SK-N-SH (cell line): Measurements from ENCODE around the gene EZR. TPM values are rescaled to one million over a fixed set of nuclear protein-coding genes. Genes with fewer than 3 reads are reported as not detected.

Experiments
- CTCF ChIA-PET: fragments of 300-600, 350-600 bp; formaldehyde crosslinking; extraction: SDS; loops from one replicate; lab custom pipeline; 2021; lab: Yijun Ruan, JAX
- POLR2A ChIA-PET: fragments of 350-600 bp; sonication (Branson Sonifier 250); formaldehyde crosslinking; extraction: SDS; loops from one replicate; lab custom pipeline; 2020; ENCODE audit warnings: antibody characterized with exemption, inconsistent platforms; lab: Yijun Ruan, JAX
- DNase-seq: peaks from one replicate; pipeline ENCODE4 v3.0.0; 2012
- H2AFZ ChIP-seq: fragments of 200-600 bp; sonication (generic); 2 replicates; pipeline ENCODE4 v1.8.1; 2016; ENCODE audit warnings: antibody characterized with exemption, mild to moderate bottlenecking, low read depth
- H3F3A ChIP-seq: fragments of 200-600 bp; sonication (generic); replicated peaks from 2 replicates; pipeline ENCODE3; 2016; ENCODE audit warnings: antibody characterized with exemption, mild to moderate bottlenecking; ENCODE audit not compliant: insufficient read depth
- H3K27ac ChIP-seq, 2 experiments: fragments of 200-500 bp in 1 of 2; fragments of 200-600 bp in 1 of 2; sonication (Bioruptor generic) in 1 of 2; sonication (generic), shearing (Covaris generic) in 1 of 2; 2 replicates each; pipeline versions ENCODE4 v1.5.1 to v1.6.1; 2014 to 2016; ENCODE audit warnings: low read depth in 2 of 2, inconsistent platforms in 1 of 2, low read length in 1 of 2, mild to moderate bottlenecking in 1 of 2, mixed read lengths in 1 of 2
- H3K27me3 ChIP-seq: fragments of 200-600 bp; sonication (generic), shearing (Covaris generic); 2 replicates; pipeline ENCODE4 v1.6.1; 2016; ENCODE audit warnings: mixed run types; ENCODE audit not compliant: insufficient read depth
- H3K36me3 ChIP-seq, 2 experiments: fragments of 200-500 bp in 1 of 2; fragments of 200-600 bp in 1 of 2; sonication (Bioruptor generic) in 1 of 2; sonication (generic) in 1 of 2; replicated peaks in 1 of 2; 2 replicates each; pipeline versions ENCODE3 to v1.5.1; 2014 to 2016; ENCODE audit warnings: low read length in 1 of 2, mild to moderate bottlenecking in 1 of 2; ENCODE audit not compliant: insufficient read depth in 2 of 2, control insufficient read depth in 1 of 2
- H3K4me1 ChIP-seq, 2 experiments: fragments of 200-500 bp in 1 of 2; fragments of 200-600 bp in 1 of 2; sonication (Bioruptor generic) in 1 of 2; sonication (generic), shearing (Covaris generic) in 1 of 2; 2 replicates each; pipeline versions ENCODE4 v1.5.1 to v1.6.1; 2014 to 2016; ENCODE audit warnings: low read depth in 1 of 2, low read length in 1 of 2, mixed run types in 1 of 2; ENCODE audit not compliant: insufficient read depth in 2 of 2, control insufficient read depth in 1 of 2
- H3K4me2 ChIP-seq: fragments of 200-600 bp; sonication (generic), shearing (Covaris generic); 2 replicates; pipeline ENCODE4 v1.6.1; 2017; ENCODE audit warnings: mixed run types
- H3K4me3 ChIP-seq, 2 experiments: fragments of 200-500 bp in 1 of 2; fragments of 200-600 bp in 1 of 2; sonication (Bioruptor generic) in 1 of 2; sonication (generic), shearing (Covaris generic) in 1 of 2; 2 replicates each; pipeline versions ENCODE4 v1.5.1 to v1.8.1; 2014 to 2016; ENCODE audit warnings: low read depth in 2 of 2, inconsistent platforms in 1 of 2, low read length in 1 of 2, mild to moderate bottlenecking in 1 of 2, mixed read lengths in 1 of 2, moderate library complexity in 1 of 2
- H3K79me2 ChIP-seq: fragments of 200-600 bp; sonication (generic); 2 replicates; pipeline ENCODE4 v1.8.1; 2017; ENCODE audit warnings: mild to moderate bottlenecking; ENCODE audit not compliant: insufficient read depth
- H3K9ac ChIP-seq: fragments of 200-600 bp; sonication (generic); 2 replicates; pipeline ENCODE4 v1.6.1; 2017; ENCODE audit warnings: mixed run types
- H3K9me2 ChIP-seq: fragments of 200-600 bp; sonication (generic); 2 replicates; pipeline ENCODE4 v1.6.1; 2017; ENCODE audit warnings: mixed run types
- H3K9me3 ChIP-seq: fragments of 200-600 bp; sonication (generic); 2 replicates; pipeline ENCODE4 v1.6.1; 2017; ENCODE audit warnings: mixed run types, mild to moderate bottlenecking, moderate library complexity
- H4K20me1 ChIP-seq: fragments of 200-600 bp; sonication (generic); 2 replicates; pipeline ENCODE4 v1.6.1; 2017; ENCODE audit warnings: mild to moderate bottlenecking, mixed run types; ENCODE audit not compliant: insufficient read depth
- EZH2phosphoT487 ChIP-seq: fragments of 200-600 bp; sonication (generic); IDR thresholded peaks from 2 replicates; pipeline ENCODE4 v1.6.1; 2017; ENCODE audit warnings: low read depth, mixed run types, mild to moderate bottlenecking, antibody characterized with exemption, moderate library complexity, borderline replicate concordance
- FOSL2 ChIP-seq: IDR thresholded peaks from 2 replicates; pipeline ENCODE4 v1.4.0; 2012; ENCODE audit warnings: low read depth, mild to moderate bottlenecking, moderate library complexity, borderline replicate concordance
- FOXJ3 ChIP-seq: sonication (generic); formaldehyde crosslinking; IDR thresholded peaks from 2 replicates; pipeline ENCODE4 v1.5.1; 2020; ENCODE audit warnings: mild to moderate bottlenecking, missing genetic modification reagents
- JUND ChIP-seq: IDR thresholded peaks from 2 replicates; pipeline ENCODE4 v1.4.0; 2012
- MAX ChIP-seq: IDR thresholded peaks from 2 replicates; pipeline ENCODE4 v1.4.0; 2012; ENCODE audit warnings: low read depth
- NFIC ChIP-seq: IDR thresholded peaks from 2 replicates; pipeline ENCODE4 v1.4.0; 2012; ENCODE audit warnings: borderline replicate concordance
- NRF1 ChIP-seq: IDR thresholded peaks from 2 replicates; pipeline ENCODE4 v1.6.1; 2012; ENCODE audit warnings: low read depth, mild to moderate bottlenecking, low read length
- PBX3 ChIP-seq: IDR thresholded peaks from 2 replicates; pipeline ENCODE4; 2012
- POLR2AphosphoS5 ChIP-seq: IDR thresholded peaks from 2 replicates; pipeline ENCODE4 v1.6.1; 2012; ENCODE audit warnings: low read depth, low read length
- RCOR1 ChIP-seq: fragments of 150-350 bp; IDR thresholded peaks from 2 replicates; pipeline ENCODE4 v1.6.1; 2017; ENCODE audit warnings: antibody characterized with exemption, low read length
- RXRA ChIP-seq: IDR thresholded peaks from 2 replicates; pipeline ENCODE4 v1.4.0; 2012; ENCODE audit warnings: low read depth, mild to moderate bottlenecking, borderline replicate concordance
- TCF12 ChIP-seq: IDR thresholded peaks from 2 replicates; pipeline ENCODE4 v1.4.0; 2012
- TEAD4 ChIP-seq: IDR thresholded peaks from 2 replicates; pipeline ENCODE4 v1.4.0; 2012; ENCODE audit warnings: mild to moderate bottlenecking, borderline replicate concordance; ENCODE audit not compliant: insufficient read depth
- WGBS: methylation state at CpG from one replicate; pipeline ENCODE4 v1.1.6; 2017; ENCODE audit warnings: low lambda C conversion rate; 5-methylcytosine and 5-hydroxymethylcytosine counted together
- polyA plus RNA-seq, 3 experiments: library from polyadenylated mRNA; depleted of rRNA; stranded (reverse); fragments of >200 nt; gene quantifications; 2 replicates each; pipeline ENCODE4 v1.2.3, GENCODE V29; 2012

Gene EZR
- polyA plus RNA-seq, 1 of the 3 experiments (the other 2 are of a cell fraction) = 92.0 TPM

DNA sequence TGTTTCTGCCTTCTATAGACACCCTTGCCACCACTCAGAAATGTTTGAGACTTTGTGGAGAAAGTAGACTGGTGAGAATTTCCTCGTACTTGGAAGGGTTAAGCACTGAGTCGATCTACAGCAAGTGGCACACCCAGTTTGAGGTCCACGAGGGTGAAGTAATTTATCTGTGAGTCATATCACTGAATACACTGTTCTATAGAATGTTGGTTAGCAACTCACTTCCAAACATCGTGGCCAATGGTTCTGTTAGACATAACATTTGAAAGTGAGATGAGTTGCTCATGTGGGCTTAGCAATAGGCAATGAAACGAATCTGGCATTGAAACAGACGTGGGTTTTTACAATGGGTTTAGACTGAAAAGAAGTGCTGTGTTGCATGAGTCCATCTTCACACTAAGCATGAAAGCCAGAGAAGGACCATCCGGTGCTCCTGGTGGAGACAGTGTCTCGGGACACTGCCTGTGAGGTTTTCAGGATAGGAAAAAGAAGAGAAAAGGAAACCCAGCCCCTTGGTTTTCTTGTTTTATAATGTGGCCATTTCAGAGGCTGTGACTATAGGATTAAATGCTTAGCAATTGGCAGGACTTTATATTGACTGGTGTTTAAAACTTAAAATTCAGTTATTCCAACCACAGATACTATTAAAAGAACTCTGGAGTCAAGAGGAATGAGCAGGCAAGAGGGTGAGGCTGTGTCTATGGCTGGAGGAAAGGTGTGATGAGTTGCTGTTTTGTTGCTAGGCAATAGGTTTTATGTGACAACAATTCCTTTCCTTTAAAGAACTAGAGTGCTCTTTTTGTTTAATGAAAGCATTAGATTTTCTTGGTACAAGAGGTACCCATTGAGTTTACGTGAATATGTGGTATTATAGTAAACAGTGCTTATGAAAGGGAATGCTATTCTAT is 31.0 kb upstream of the EZR start:
- peak; percentile 74 for TF ChIP-seq TCF12
- 0 out of 2 replicates have a peak, but pooled peaks have one; percentile 14 for TF ChIP-seq RXRA
- peak; percentile 80 for TF ChIP-seq JUND
- peak; percentile 79; the same call in 1 of the 2 replicates for TF ChIP-seq MAX
- TF ChIP-seq TEAD4 = peak; percentile 48; the same call in 1 of the 2 replicates
- TF ChIP-seq POLR2AphosphoS5 = peak; percentile 52; the same call in 1 of the 2 replicates
- peak; percentile 63 for TF ChIP-seq PBX3
- TF ChIP-seq FOSL2 = peak; percentile 89
- TF ChIP-seq EZH2phosphoT487 = no peak
- TF ChIP-seq NRF1 = no peak
- TF ChIP-seq NFIC = no peak; the same call in 1 of the 2 replicates
- TF ChIP-seq, all 33 proteins: peak for 8
- Histone ChIP-seq H3K4me3 (no peak overlapping the region), H3K36me3 (no peaks in the 10 kb centered on the region), H2AFZ (peak overlapping the region; percentile 58; the same call in 1 of the 2 replicates), H3K9me3 (no peaks in the 10 kb centered on the region), H3K79me2 (no peaks in the 10 kb centered on the region), H3K9ac (peak overlapping the region; percentile 82), H3K4me2 (peak overlapping the region; percentile 64), H3F3A (peaks cover 18% of the 10 kb centered on the region), H3K27ac (peak overlapping the region in 1 of 2 experiments; percentile 97; a peak in 2 of 4 replicates), H3K27me3 (no peaks in the 10 kb centered on the region), H4K20me1 (no peaks in the 10 kb centered on the region), H3K4me1 (peaks cover 0 to 30% of the 10 kb centered on the region in 2 experiments; a peak in 2 of 4 replicates), H3K9me2 (no peaks in the 10 kb centered on the region)
- 33% methylated on average over 9 of the region's 9 CpGs for WGBS
- ChIA-PET POLR2A (no interaction called here), CTCF (no interaction called here)
- DNase-seq = no peak

DNA sequence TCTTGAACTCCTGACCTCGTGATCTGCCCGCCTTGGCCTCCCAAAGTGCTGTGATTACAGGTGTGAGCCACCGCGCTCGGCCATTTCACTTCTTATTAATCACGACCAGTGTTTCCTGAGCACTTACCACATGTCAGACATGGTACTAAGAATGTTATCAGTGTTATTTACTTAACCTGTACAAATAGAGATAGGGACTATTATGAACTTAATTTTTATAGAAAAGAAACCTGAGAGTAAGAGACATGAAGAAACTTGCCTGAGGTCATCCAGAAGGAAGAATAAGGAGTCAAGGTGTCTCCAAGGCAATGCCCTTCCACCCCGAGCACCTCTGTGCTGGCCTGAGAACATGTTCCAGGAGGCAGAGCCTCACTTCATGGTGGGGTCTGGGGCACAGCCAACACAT is 29.3 kb upstream of the EZR start:
- Histone ChIP-seq H3K27me3 (no peaks in the 10 kb centered on the region), H2AFZ (no peak overlapping the region), H3K4me1 (peaks cover 0 to 17% of the 10 kb centered on the region in 2 experiments; a peak in 2 of 4 replicates), H3K9me3 (no peaks in the 10 kb centered on the region), H3F3A (peaks cover 11% of the 10 kb centered on the region), H3K79me2 (no peaks in the 10 kb centered on the region), H3K9me2 (no peaks in the 10 kb centered on the region), H4K20me1 (no peaks in the 10 kb centered on the region), H3K27ac (no peak overlapping the region), H3K36me3 (no peaks in the 10 kb centered on the region), H3K4me2 (no peak overlapping the region), H3K9ac (no peak overlapping the region), H3K4me3 (no peak overlapping the region)
- no peak for DNase-seq
- WGBS = 82% methylated on average over 7 of the region's 7 CpGs
- ChIA-PET CTCF (no interaction called here), POLR2A (no interaction called here)
- TF ChIP-seq RCOR1 (no peak), FOXJ3 (CRISPR knock-in tag) (no peak)
